Mesenchymal stem cell (in vitro differentiated cells and primary cell): ENCODE results near the gene SLC27A2.
"Not testable (repeated sequence)": the region's sequence is repeated elsewhere in the genome, so short reads cannot be mapped to it uniquely, and the experiment has no call there.

Experiments
- DNase-seq: peaks from one replicate; pipeline ENCODE4 v3.0.0-alpha.2; 2013
- H2AFZ ChIP-seq: one replicate; pipeline ENCODE4 v1.6.1; 2013; ENCODE audit warnings: low read depth, mild to moderate bottlenecking, control low read depth, inconsistent platforms, low read length, moderate library complexity
- H2AK5ac ChIP-seq: 2 replicates; pipeline ENCODE4 v1.6.1; 2013; ENCODE audit warnings: low read length, moderate library complexity, mild to moderate bottlenecking, inconsistent platforms; ENCODE audit not compliant: severe bottlenecking
- H2BK120ac ChIP-seq: one replicate; pipeline ENCODE4 v1.6.1; 2013; ENCODE audit warnings: low read depth, mild to moderate bottlenecking, inconsistent platforms, low read length, moderate library complexity
- H2BK12ac ChIP-seq, 2 experiments: one replicate each; pipeline ENCODE4 v1.6.1; 2013; ENCODE audit warnings: inconsistent platforms in 2 of 2, low read length in 2 of 2, mild to moderate bottlenecking in 2 of 2, moderate library complexity in 2 of 2, control low read depth in 1 of 2
- H2BK15ac ChIP-seq: one replicate; pipeline ENCODE4 v1.6.1; 2013; ENCODE audit warnings: mild to moderate bottlenecking, low read depth, inconsistent platforms; ENCODE audit not compliant: poor library complexity, severe bottlenecking
- H2BK5ac ChIP-seq: 2 replicates; pipeline ENCODE4 v1.6.1; 2013; ENCODE audit warnings: low read depth, mild to moderate bottlenecking, low read length, control low read depth, inconsistent platforms; ENCODE audit not compliant: poor library complexity, severe bottlenecking
- H3K14ac ChIP-seq, 2 experiments: one replicate each; pipeline ENCODE4 v1.6.1; 2013; ENCODE audit warnings: inconsistent platforms in 2 of 2, low read length in 2 of 2, control low read depth in 1 of 2, mild to moderate bottlenecking in 1 of 2, moderate library complexity in 1 of 2
- H3K18ac ChIP-seq, 2 experiments: one replicate each; pipeline ENCODE4 v1.6.1; 2013; ENCODE audit warnings: inconsistent platforms in 2 of 2, low read length in 2 of 2, control low read depth in 1 of 2, low read depth in 1 of 2, mild to moderate bottlenecking in 1 of 2
- H3K23ac ChIP-seq, 2 experiments: one replicate each; pipeline ENCODE4 v1.6.1; 2013; ENCODE audit warnings: inconsistent platforms in 2 of 2, low read length in 2 of 2, mild to moderate bottlenecking in 2 of 2, moderate library complexity in 2 of 2, control low read depth in 1 of 2
- H3K27ac ChIP-seq: 2 replicates; pipeline ENCODE4 v1.5.1; 2013; ENCODE audit warnings: mild to moderate bottlenecking, moderate library complexity, low read length, control low read depth, inconsistent platforms; ENCODE audit not compliant: poor library complexity, severe bottlenecking
- H3K27me3 ChIP-seq, 2 experiments: 2 replicates each; pipeline versions ENCODE4 v1.6.1 to v1.7.0; 2013; ENCODE audit warnings: low read length in 2 of 2, mild to moderate bottlenecking in 2 of 2, moderate library complexity in 2 of 2, control low read depth in 1 of 2, inconsistent platforms in 1 of 2; ENCODE audit not compliant: control insufficient read depth in 1 of 2, insufficient read depth in 1 of 2
- H3K36me3 ChIP-seq, 2 experiments: 2 replicates each; pipeline versions ENCODE4 v1.6.1 to v1.7.0; 2013; ENCODE audit warnings: low read length in 2 of 2, control low read depth in 1 of 2, inconsistent platforms in 1 of 2, low read depth in 1 of 2, mild to moderate bottlenecking in 1 of 2; ENCODE audit not compliant: insufficient read depth in 2 of 2, control insufficient read depth in 1 of 2
- H3K4ac ChIP-seq, 2 experiments: one replicate each; pipeline ENCODE4 v1.6.1; 2013; ENCODE audit warnings: inconsistent platforms in 2 of 2, low read length in 2 of 2, mild to moderate bottlenecking in 2 of 2, moderate library complexity in 2 of 2, control low read depth in 1 of 2, low read depth in 1 of 2
- H3K4me1 ChIP-seq: 2 replicates; pipeline ENCODE4 v1.6.1; 2013; ENCODE audit warnings: low read depth, low read length, control low read depth; ENCODE audit not compliant: control insufficient read depth, insufficient read depth
- H3K4me2 ChIP-seq: 2 replicates; pipeline ENCODE4 v1.6.1; 2013; ENCODE audit warnings: low read length, mild to moderate bottlenecking, inconsistent platforms; ENCODE audit not compliant: poor library complexity, severe bottlenecking
- H3K4me3 ChIP-seq, 2 experiments: 2 replicates each; pipeline versions ENCODE4 v1.5.1 to v1.7.0; 2013; ENCODE audit warnings: low read length in 2 of 2, mild to moderate bottlenecking in 2 of 2, control low read depth in 1 of 2, low read depth in 1 of 2; ENCODE audit not compliant: insufficient read depth in 1 of 2
- H3K79me1 ChIP-seq: replicated peaks from 2 replicates; pipeline ENCODE4 v1.6.1; 2013; ENCODE audit warnings: mild to moderate bottlenecking, control low read depth, low read length, inconsistent platforms; ENCODE audit not compliant: poor library complexity, severe bottlenecking
- H3K9ac ChIP-seq: 2 replicates; pipeline ENCODE4 v1.7.0; 2013; ENCODE audit warnings: mild to moderate bottlenecking, low read length, moderate library complexity
- H3K9me3 ChIP-seq: 2 replicates; pipeline ENCODE4 v1.7.0; 2013; ENCODE audit warnings: mild to moderate bottlenecking, low read length; ENCODE audit not compliant: control insufficient read depth
- H4K8ac ChIP-seq: one replicate; pipeline ENCODE4 v1.6.1; 2013; ENCODE audit warnings: inconsistent platforms, mild to moderate bottlenecking, low read length, moderate library complexity
- H4K91ac ChIP-seq: one replicate; pipeline ENCODE4 v1.6.1; 2013; ENCODE audit warnings: mild to moderate bottlenecking, low read length, inconsistent platforms
- WGBS: methylation state at CpG from one replicate; pipeline ENCODE4 v1.1.7; 2013; ENCODE audit warnings: mixed read lengths; 5-methylcytosine and 5-hydroxymethylcytosine counted together

The SLC27A2 gene

DNA sequence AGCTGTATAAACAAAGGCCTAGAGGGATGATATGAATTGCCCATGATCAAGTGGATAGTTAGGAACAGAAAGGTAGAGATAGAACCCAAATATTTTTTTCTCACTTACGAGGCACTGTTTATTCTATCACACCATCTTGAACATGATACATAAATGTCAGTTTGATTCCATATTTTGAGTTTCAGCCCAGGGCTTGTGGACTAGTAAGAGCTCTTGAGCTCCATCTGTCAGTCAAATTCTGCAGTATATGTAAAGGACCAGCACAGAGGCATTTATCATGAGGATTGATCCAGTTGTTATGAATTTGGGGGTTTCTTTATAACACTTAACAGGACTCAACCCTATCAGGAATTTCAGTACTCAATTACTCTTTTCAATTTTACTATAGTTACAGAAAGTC lies 4.8 kb downstream of the SLC27A2 start:
- no peak overlapping the region for H3K4me2 ChIP-seq
- no peaks in the 10 kb centered on the region for H3K79me1 ChIP-seq
- H3K36me3 ChIP-seq: no peaks in the 10 kb centered on the region
- H4K91ac ChIP-seq: no peak overlapping the region
- H2AFZ ChIP-seq: no peak overlapping the region
- no peak overlapping the region for H2BK12ac ChIP-seq
- H3K4me1 ChIP-seq: peaks cover 13% of the 10 kb centered on the region
- H3K18ac ChIP-seq: no peak overlapping the region
- no peaks in the 10 kb centered on the region for H3K9me3 ChIP-seq
- no peak overlapping the region for H3K23ac ChIP-seq
- no peak overlapping the region for H3K27ac ChIP-seq
- no peak overlapping the region for H3K4me3 ChIP-seq
- no peak overlapping the region for H2BK5ac ChIP-seq
- H2BK15ac ChIP-seq: no peak overlapping the region
- H2AK5ac ChIP-seq: no peak overlapping the region
- DNase-seq: no peak
- H2BK120ac ChIP-seq: no peak overlapping the region
- H3K14ac ChIP-seq: no peak overlapping the region
- no CpG with 5 or more reads among the region's 1 CpG for WGBS
- H3K9ac ChIP-seq: no peak overlapping the region
- H3K4ac ChIP-seq: no peak overlapping the region
- peaks cover 19% of the 10 kb centered on the region in 2 experiments for H3K27me3 ChIP-seq
- H4K8ac ChIP-seq: no peak overlapping the region

DNA sequence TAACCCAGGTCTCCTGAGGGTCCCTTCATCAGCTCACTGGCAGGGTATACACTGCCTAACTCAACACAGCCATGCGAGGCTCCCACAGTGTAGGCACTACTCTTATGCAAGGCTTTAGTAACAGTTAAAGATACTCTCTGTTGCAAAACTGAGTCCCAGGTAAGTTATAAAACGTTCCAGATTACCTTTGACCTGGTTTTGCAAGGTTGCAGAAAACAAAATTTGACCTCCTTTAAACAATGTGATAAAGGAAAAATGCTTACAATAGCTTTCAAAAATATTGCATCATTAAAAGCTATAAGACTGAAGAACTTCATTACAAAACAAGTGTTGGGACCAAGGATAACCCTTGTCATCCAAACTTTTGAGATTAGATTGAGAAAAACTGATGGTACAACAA lies 5.5 kb downstream of the SLC27A2 start:
- 89% methylated on average over 1 of the region's 2 CpGs for WGBS
- H3K18ac ChIP-seq: no peak overlapping the region
- H2AFZ ChIP-seq: no peak overlapping the region
- H3K9ac ChIP-seq: no peak overlapping the region
- no peak overlapping the region for H3K14ac ChIP-seq
- H3K4me2 ChIP-seq: no peak overlapping the region
- no peaks in the 10 kb centered on the region for H3K36me3 ChIP-seq
- H3K4me1 ChIP-seq: peaks cover 6% of the 10 kb centered on the region
- no peak overlapping the region for H2BK120ac ChIP-seq
- no peak overlapping the region for H4K8ac ChIP-seq
- no peak overlapping the region for H2AK5ac ChIP-seq
- H3K4ac ChIP-seq: no peak overlapping the region
- H2BK5ac ChIP-seq: no peak overlapping the region
- no peak overlapping the region for H3K4me3 ChIP-seq
- no peak overlapping the region for H2BK12ac ChIP-seq
- no peaks in the 10 kb centered on the region for H3K9me3 ChIP-seq
- H3K79me1 ChIP-seq: no peaks in the 10 kb centered on the region
- no peak overlapping the region for H2BK15ac ChIP-seq
- H4K91ac ChIP-seq: no peak overlapping the region
- DNase-seq: no peak
- peaks cover 11 to 15% of the 10 kb centered on the region in 2 experiments for H3K27me3 ChIP-seq
- H3K23ac ChIP-seq: no peak overlapping the region
- no peak overlapping the region for H3K27ac ChIP-seq

DNA sequence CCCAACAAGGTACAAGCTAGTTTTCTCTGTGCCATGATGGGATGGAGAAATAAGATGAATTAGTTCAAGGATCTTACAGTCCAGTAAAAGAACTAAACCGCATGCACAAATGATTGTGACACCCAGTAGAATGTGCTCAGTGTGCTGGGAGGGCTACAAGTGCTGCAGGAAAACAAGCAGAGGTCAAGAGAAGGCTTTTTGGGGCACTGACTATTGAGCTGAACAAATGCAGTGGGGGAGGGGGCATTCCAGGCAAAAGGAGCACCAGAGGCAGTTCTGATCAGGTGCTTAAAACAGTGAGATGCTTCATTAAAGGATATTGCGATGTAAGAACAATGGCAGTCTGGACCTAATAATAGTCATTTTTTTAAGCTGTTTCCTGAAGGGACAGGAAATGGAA lies 6.0 kb downstream of the SLC27A2 start:
- 97% methylated on average over 2 of the region's 2 CpGs for WGBS
- Histone ChIP-seq H3K14ac (no peak overlapping the region), H3K4ac (no peak overlapping the region)

GRCh38 chr15:50188793-50189192 lies 6.8 kb downstream of the SLC27A2 start:
- H3K36me3 ChIP-seq, H3K27me3 ChIP-seq, H3K4me3 ChIP-seq, H3K4me1 ChIP-seq, H2BK12ac ChIP-seq, H3K18ac ChIP-seq, H3K27ac ChIP-seq, H2BK5ac ChIP-seq, H2BK120ac ChIP-seq, H2AFZ ChIP-seq, H4K91ac ChIP-seq, H3K9me3 ChIP-seq, DNase-seq, H2BK15ac ChIP-seq, H3K4ac ChIP-seq, H3K4me2 ChIP-seq, H3K23ac ChIP-seq, H2AK5ac ChIP-seq, H3K9ac ChIP-seq, H3K79me1 ChIP-seq, H3K14ac ChIP-seq, H4K8ac ChIP-seq: not testable (repeated sequence)
- WGBS: 96% methylated on average over 4 of the region's 5 CpGs

More for the DNA sequence above, 6.0 kb downstream of the SLC27A2 start:
- Histone ChIP-seq H3K23ac (no peak overlapping the region), H3K9ac (no peak overlapping the region), H2BK120ac (no peak overlapping the region), H3K4me2 (no peak overlapping the region), H2BK12ac (no peak overlapping the region), H4K91ac (no peak overlapping the region), H3K9me3 (no peaks in the 10 kb centered on the region), H3K27ac (no peak overlapping the region), H3K79me1 (no peaks in the 10 kb centered on the region), H3K4me1 (peaks cover 3% of the 10 kb centered on the region), H3K4me3 (no peak overlapping the region), H3K18ac (no peak overlapping the region), H3K27me3 (peaks cover 6 to 11% of the 10 kb centered on the region in 2 experiments), H2AFZ (no peak overlapping the region), H2BK15ac (no peak overlapping the region), H3K36me3 (no peaks in the 10 kb centered on the region), H2BK5ac (no peak overlapping the region), H4K8ac (no peak overlapping the region), H2AK5ac (no peak overlapping the region)
- no peak for DNase-seq
